Measurements from ENCODE around the gene CTBP2. TPM values are rescaled to one million over a fixed set of nuclear protein-coding genes. Genes with fewer than 3 reads are reported as not detected.

The CTBP2 gene
- total and polyA plus RNA-seq, 10 of the 15 experiments (the other 5 are each of a cell fraction or from before 2014, with no cell fraction given) = 0.02 to 0.72 (median 0.06) TPM; not detected in 2

DNA sequence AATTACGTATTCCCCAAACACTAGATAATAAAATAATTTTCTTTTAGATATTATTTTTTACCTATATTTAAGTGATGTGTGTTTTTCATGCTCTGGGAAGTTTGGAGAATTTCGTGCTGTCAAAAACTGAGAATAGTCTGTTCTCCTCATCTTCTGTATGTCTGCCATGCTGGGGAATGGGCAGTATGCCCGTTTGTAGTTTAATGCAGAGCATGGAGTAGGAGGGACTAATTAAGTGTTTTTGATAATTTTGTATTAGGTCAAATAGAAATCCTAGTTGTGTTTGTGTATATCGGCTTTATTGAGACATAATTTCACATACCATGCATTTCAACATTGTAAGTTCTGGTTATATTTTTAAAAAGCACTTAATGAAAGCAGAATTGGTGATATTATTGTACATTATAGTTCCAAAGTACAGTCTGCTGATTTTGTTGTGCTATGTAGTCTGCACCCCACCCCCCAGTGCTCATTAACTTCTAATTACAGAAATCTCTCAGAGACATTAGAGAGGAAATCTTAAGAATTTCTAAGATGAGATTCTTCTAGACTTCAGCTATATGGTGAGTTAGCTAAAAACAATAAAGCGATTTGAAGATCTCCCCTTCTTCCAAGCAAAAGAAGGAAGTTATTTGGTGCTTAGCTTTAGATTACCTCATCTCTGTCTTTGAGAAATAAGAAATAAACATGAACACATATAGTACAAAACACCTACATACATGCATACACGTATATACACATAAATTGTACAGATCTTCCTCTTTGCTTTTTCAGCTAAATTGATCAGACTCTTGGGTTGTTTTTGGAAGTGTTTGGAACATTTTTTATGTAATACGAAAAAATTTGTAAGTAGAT is 196.3 kb downstream of the CTBP2 start (continued):
- TF ChIP-seq, protein P1, sequence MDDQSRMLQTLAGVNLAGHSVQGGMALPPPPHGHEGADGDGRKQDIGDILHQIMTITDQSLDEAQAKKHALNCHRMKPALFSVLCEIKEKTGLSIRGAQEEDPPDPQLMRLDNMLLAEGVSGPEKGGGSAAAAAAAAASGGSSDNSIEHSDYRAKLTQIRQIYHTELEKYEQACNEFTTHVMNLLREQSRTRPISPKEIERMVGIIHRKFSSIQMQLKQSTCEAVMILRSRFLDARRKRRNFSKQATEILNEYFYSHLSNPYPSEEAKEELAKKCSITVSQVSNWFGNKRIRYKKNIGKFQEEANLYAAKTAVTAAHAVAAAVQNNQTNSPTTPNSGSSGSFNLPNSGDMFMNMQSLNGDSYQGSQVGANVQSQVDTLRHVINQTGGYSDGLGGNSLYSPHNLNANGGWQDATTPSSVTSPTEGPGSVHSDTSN (IDR thresholded peaks at IDR 0.05; ENCODE audit: insufficient replicate concordance, low read depth, low read length) = no peak
- no peak for TF ChIP-seq ZNF217 (IDR thresholded peaks at IDR 0.05)

DNA sequence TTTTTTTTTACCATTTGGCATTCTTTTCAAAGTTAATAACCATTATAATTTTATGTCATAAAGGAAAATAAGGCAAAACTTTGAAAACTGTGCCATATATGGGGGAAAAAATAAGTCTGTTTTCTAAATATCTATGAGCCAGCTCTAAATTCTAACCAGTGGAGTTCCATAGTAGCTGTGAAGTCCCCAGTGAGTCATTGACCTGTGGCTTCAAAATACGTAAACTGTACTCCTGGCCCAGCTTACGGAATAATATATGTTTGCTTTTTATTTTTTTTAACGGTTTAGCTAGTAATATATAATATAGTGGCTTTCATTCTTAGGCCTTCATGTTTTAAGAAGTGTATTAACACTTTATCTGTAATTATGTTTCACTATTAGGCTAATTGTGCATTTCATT is 197.9 kb downstream of the CTBP2 start:
- ATAC-seq (no peak), FAIRE-seq (no peak), DNase-seq (ENCODE audit: low read depth, low spot score) (no peak)
- no TSS peak for BruUV-seq (replicated peaks)
- SMC1A ChIA-PET (ENCODE audit: uncharacterized antibody, unreplicated experiment) = interaction anchor here (0.6 to 1.6 kb wide), 4 partner anchors 8 to 13 kb away, joined by 3 to 6 read pairs (median 3); no protein-coding TSS in a partner anchor
- CTCF ChIA-PET = interaction anchor here (1.4 kb wide), 1 partner anchor 30 kb away, joined by 4 read pairs; no protein-coding TSS in a partner anchor
- TF ChIP-seq EGR1 (IDR thresholded peaks at IDR 0.05; ENCODE audit: borderline replicate concordance in 1 of 2, low read depth in 2 of 2, low read length in 2 of 2) (no peak), BCL11A (IDR thresholded peaks at IDR 0.05; ENCODE audit: low read depth, low read length) (no peak), GATAD2B (conservative IDR thresholded peaks at IDR 0.05; ENCODE audit: low read depth) (no peak), ZZZ3 (IDR thresholded peaks at IDR 0.05; ENCODE audit: control insufficient read depth, insufficient read length, low read depth) (no peak), IKZF2 (IDR thresholded peaks at IDR 0.05) (no peak), RAD21 (IDR thresholded peaks at IDR 0.05; ENCODE audit: insufficient read depth, low read depth, low read length) (no peak), ZNF622 (IDR thresholded peaks at IDR 0.05) (no peak), EP300 (IDR thresholded peaks at IDR 0.05; ENCODE audit: borderline replicate concordance in 1 of 2, control insufficient read depth in 1 of 2, low read depth in 2 of 2, low read length in 2 of 2) (no peak), CBX3 (IDR thresholded peaks at IDR 0.05; ENCODE audit: borderline replicate concordance, low read depth) (no peak), ASH2L (IDR thresholded peaks at IDR 0.05; ENCODE audit: borderline replicate concordance, low read depth) (no peak)
- TF ChIP-seq, protein P2, sequence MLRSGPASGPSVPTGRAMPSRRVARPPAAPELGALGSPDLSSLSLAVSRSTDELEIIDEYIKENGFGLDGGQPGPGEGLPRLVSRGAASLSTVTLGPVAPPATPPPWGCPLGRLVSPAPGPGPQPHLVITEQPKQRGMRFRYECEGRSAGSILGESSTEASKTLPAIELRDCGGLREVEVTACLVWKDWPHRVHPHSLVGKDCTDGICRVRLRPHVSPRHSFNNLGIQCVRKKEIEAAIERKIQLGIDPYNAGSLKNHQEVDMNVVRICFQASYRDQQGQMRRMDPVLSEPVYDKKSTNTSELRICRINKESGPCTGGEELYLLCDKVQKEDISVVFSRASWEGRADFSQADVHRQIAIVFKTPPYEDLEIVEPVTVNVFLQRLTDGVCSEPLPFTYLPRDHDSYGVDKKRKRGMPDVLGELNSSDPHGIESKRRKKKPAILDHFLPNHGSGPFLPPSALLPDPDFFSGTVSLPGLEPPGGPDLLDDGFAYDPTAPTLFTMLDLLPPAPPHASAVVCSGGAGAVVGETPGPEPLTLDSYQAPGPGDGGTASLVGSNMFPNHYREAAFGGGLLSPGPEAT (IDR thresholded peaks at IDR 0.05; ENCODE audit: low read depth) = no peak
- POLR2A ChIA-PET = interaction anchor here (0.7 kb wide), 1 partner anchor 10 kb away, joined by 3 read pairs; no protein-coding TSS in a partner anchor
- Histone ChIP-seq H3K4me1 (ENCODE audit: control insufficient read depth, insufficient read depth, low read length) (peaks cover 17% of the 10 kb centered on the region), H3K9me3 (replicated peaks; ENCODE audit: control insufficient read depth, insufficient read depth, low read length) (no peaks in the 10 kb centered on the region), H3K4me2 (ENCODE audit: control insufficient read depth, insufficient read depth) (no peak overlapping the region), H3K4me3 (no peak overlapping the region), H3K79me2 (ENCODE audit: control insufficient read depth, insufficient read depth, low read length) (peaks cover 15% of the 10 kb centered on the region), H3K27ac (ENCODE audit: control insufficient read depth, insufficient read depth) (no peak overlapping the region), H3K36me3 (ENCODE audit: control insufficient read depth in 2 of 2, insufficient read depth in 2 of 2, low read length in 1 of 2) (peaks cover 0 to 3% of the 10 kb centered on the region in 2 experiments; a peak in 1 of 4 replicates), H3K9ac (ENCODE audit: control insufficient read depth, insufficient read depth, low read length) (no peak overlapping the region), H3K27me3 (replicated peaks in 1 of 2; ENCODE audit: control insufficient read depth in 2 of 2, insufficient read depth in 2 of 2, low read length in 1 of 2) (no peaks in the 10 kb centered on the region), H4K20me1 (ENCODE audit: control insufficient read depth, insufficient read depth) (no peaks in the 10 kb centered on the region), H2AFZ (ENCODE audit: control insufficient read depth, low read depth, low read length) (no peak overlapping the region)
- 98% methylated on average over 3 of the region's 3 CpGs for WGBS (ENCODE audit: insufficient coverage, insufficient replicate concordance, low lambda C conversion rate, missing lambda C conversion rate)
- in situ Hi-C loops (cut with MboI) = no loop called here
- intact Hi-C loops (cut with micrococcal nuclease; ENCODE audit: unreplicated experiment) = loop anchor here (5.0 kb wide), 1 partner anchor 45 kb away; no protein-coding TSS in a partner anchor
- RAD21 ChIA-PET (ENCODE audit: unreplicated experiment) = interaction anchor here (0.7 to 1.7 kb wide), 2 partner anchors 9 to 103 kb away, joined by 3 to 5 read pairs; no protein-coding TSS in a partner anchor

Measured in GM12878 (cell line).